PC-9 (cell line): Measurements from ENCODE around the gene TUBB2B. TPM values are rescaled to one million over a fixed set of nuclear protein-coding genes. Genes with fewer than 3 reads are reported as not detected.

Experiments used
- BruUV-seq: library from RNA; stranded (reverse); fragments of 400-500 nt; replicated peaks from 2 replicates; lab custom pipeline; 2021; lab: Mats Ljungman, UMichigan
- CTCF ChIA-PET: fragments of 300-600 bp; sonication (Branson Sonifier 250); formaldehyde crosslinking; loops from one replicate; lab custom pipeline; 2022; ENCODE audit warnings: antibody characterized with exemption; lab: Charles Lee
- POLR2A ChIA-PET: fragments of 300-600 bp; sonication (Branson Sonifier 250); formaldehyde crosslinking; loops from one replicate; lab custom pipeline; 2022; ENCODE audit warnings: antibody characterized with exemption; ENCODE audit not compliant: unreplicated experiment; lab: Charles Lee
- DNase-seq, 2 experiments: peaks; one replicate each; pipeline versions ENCODE4 v3.0.0 to v3.0.0-alpha.2; 2015 to 2022; ENCODE audit warnings: mixed read lengths in 1 of 2
- H2AFZ ChIP-seq: fragments of 200-600 bp; sonication (generic); 2 replicates; pipeline ENCODE4 v1.8.1; 2017; ENCODE audit warnings: antibody characterized with exemption
- H3F3A ChIP-seq: fragments of 200-600 bp; sonication (generic); 2 replicates; pipeline ENCODE4 v1.8.1; 2017; ENCODE audit warnings: antibody characterized with exemption, mild to moderate bottlenecking, low read depth; ENCODE audit not compliant: insufficient read depth
- H3K27ac ChIP-seq: fragments of 200-600 bp; sonication (generic); 2 replicates; pipeline ENCODE4 v1.6.1; 2016; ENCODE audit warnings: mixed run types
- H3K27me3 ChIP-seq: fragments of 200-600 bp; sonication (generic); 2 replicates; pipeline ENCODE4 v1.6.1; 2016; ENCODE audit warnings: low read depth, mixed run types; ENCODE audit not compliant: insufficient read depth
- H3K36me3 ChIP-seq: fragments of 200-600 bp; sonication (generic); 2 replicates; pipeline ENCODE4 v1.6.1; 2016; ENCODE audit warnings: low read depth, mixed run types
- H3K4me1 ChIP-seq: fragments of 200-600 bp; sonication (generic); replicated peaks from 2 replicates; pipeline ENCODE4 v1.6.1; 2016; ENCODE audit warnings: mixed run types; ENCODE audit not compliant: insufficient read depth
- H3K4me2 ChIP-seq: fragments of 200-600 bp; sonication (generic); 2 replicates; pipeline ENCODE4 v1.6.1; 2017; ENCODE audit warnings: mixed run types
- H3K4me3 ChIP-seq: fragments of 200-600 bp; sonication (generic); 2 replicates; pipeline ENCODE4 v1.6.1; 2016; ENCODE audit warnings: mixed run types
- H3K79me2 ChIP-seq: fragments of 200-600 bp; sonication (generic); 2 replicates; pipeline ENCODE4 v1.6.1; 2017; ENCODE audit warnings: low read depth, mixed run types
- H3K9me2 ChIP-seq: fragments of 200-600 bp; sonication (generic); 2 replicates; pipeline ENCODE4 v1.8.1; 2017; ENCODE audit warnings: mild to moderate bottlenecking; ENCODE audit not compliant: insufficient read depth
- H3K9me3 ChIP-seq: fragments of 200-600 bp; sonication (generic); 2 replicates; pipeline ENCODE4 v1.8.1; 2016; ENCODE audit warnings: low read depth; ENCODE audit not compliant: insufficient read depth
- H4K20me1 ChIP-seq: fragments of 200-600 bp; sonication (generic); 2 replicates; pipeline ENCODE4 v1.8.1; 2017; ENCODE audit not compliant: insufficient read depth
- CTCF ChIP-seq: fragments of 200-600 bp; sonication (generic); conservative IDR thresholded peaks from 2 replicates; pipeline ENCODE4 v1.6.1; 2017; ENCODE audit warnings: mixed run types, antibody characterized with exemption, mild to moderate bottlenecking, moderate library complexity
- EZH2 ChIP-seq: fragments of 200-600 bp; sonication (generic); IDR thresholded peaks from 2 replicates; pipeline ENCODE4 v1.8.0; 2017; ENCODE audit warnings: antibody characterized with exemption, low read depth
- intact Hi-C: fragments of 100-400 bp; cut with micrococcal nuclease; formaldehyde crosslinking; loops from one replicate; pipeline ENCODE4 v1.10.0; 2022; ENCODE audit not compliant: unreplicated experiment
- total RNA-seq: library from RNA; stranded (reverse); gene quantifications from 2 replicates; pipeline ENCODE4 v1.2.3, GENCODE V29; 2021

TUBB2B gene
- total RNA-seq, 1 experiment from 2014 or later: 1.3 TPM

GRCh38 chr6:3194535-3195419 is 32.7 kb downstream of the TUBB2B start:
- BruUV-seq: no TSS peak
- Histone ChIP-seq H4K20me1 (no peaks in the 10 kb centered on the region), H2AFZ (no peak overlapping the region), H3K9me2 (no peaks in the 10 kb centered on the region), H3K4me1 (peaks cover 9% of the 10 kb centered on the region), H3K36me3 (no peaks in the 10 kb centered on the region), H3K4me2 (no peak overlapping the region), H3K27ac (no peak overlapping the region), H3K4me3 (no peak overlapping the region), H3K9me3 (no peaks in the 10 kb centered on the region), H3K27me3 (no peaks in the 10 kb centered on the region), H3K79me2 (no peaks in the 10 kb centered on the region), H3F3A (no peaks in the 10 kb centered on the region)
- ChIA-PET CTCF (interaction anchor here (0.7 to 1.0 kb wide), 2 partner anchors 15 to 53 kb away, joined by 3 read pairs; no protein-coding TSS in a partner anchor), POLR2A (no interaction called here)
- intact Hi-C loops: no loop called here
- TF ChIP-seq EZH2 (no peak), CTCF (no peak)
- no peak for DNase-seq

GRCh38 chr6:3193102-3193849 is 34.2 kb downstream of the TUBB2B start:
- H3K79me2 ChIP-seq: no peaks in the 10 kb centered on the region
- no peak overlapping the region for H3K27ac ChIP-seq
- H3K4me1 ChIP-seq: peaks cover 17% of the 10 kb centered on the region
- H3F3A ChIP-seq: no peaks in the 10 kb centered on the region
- no peak overlapping the region for H3K4me2 ChIP-seq
- CTCF ChIA-PET: no interaction called here
- no peaks in the 10 kb centered on the region for H4K20me1 ChIP-seq
- H3K9me3 ChIP-seq: no peaks in the 10 kb centered on the region
- TF ChIP-seq EZH2: no peak
- no peak for TF ChIP-seq CTCF
- POLR2A ChIA-PET: no interaction called here
- no peaks in the 10 kb centered on the region for H3K36me3 ChIP-seq
- no peaks in the 10 kb centered on the region for H3K9me2 ChIP-seq
- H3K27me3 ChIP-seq: no peaks in the 10 kb centered on the region
- BruUV-seq: no TSS peak
- no peak overlapping the region for H3K4me3 ChIP-seq
- intact Hi-C loops: no loop called here
- no peak overlapping the region for H2AFZ ChIP-seq
- no peak for DNase-seq

- CTCF ChIA-PET: interaction anchor here (0.6 kb wide), 1 partner anchor 440 kb away, joined by 3 read pairs; the partner anchor contains the start of gene MYLK4
- no peaks in the 10 kb centered on the region for H3K9me3 ChIP-seq
- POLR2A ChIA-PET: no interaction called here
Measured at GRCh38 chr6:3190779-3191178, 36.7 kb downstream of the TUBB2B start.

More at GRCh38 chr6:3190779-3191178, 36.7 kb downstream of the TUBB2B start:
- no peak overlapping the region for H3K4me3 ChIP-seq
- no peaks in the 10 kb centered on the region for H4K20me1 ChIP-seq
- H3F3A ChIP-seq: peaks cover 4% of the 10 kb centered on the region; the same call in 1 of the 2 replicates
- no peaks in the 10 kb centered on the region for H3K27me3 ChIP-seq
- intact Hi-C loops: no loop called here
- H3K27ac ChIP-seq: no peak overlapping the region
- no peak for TF ChIP-seq CTCF
- no peak for TF ChIP-seq EZH2
- peaks cover 8% of the 10 kb centered on the region for H3K4me1 ChIP-seq
- no peak overlapping the region for H3K4me2 ChIP-seq
- no peaks in the 10 kb centered on the region for H3K9me2 ChIP-seq
- no peaks in the 10 kb centered on the region for H3K79me2 ChIP-seq
- no peak for DNase-seq
- no peak overlapping the region for H2AFZ ChIP-seq
- no peaks in the 10 kb centered on the region for H3K36me3 ChIP-seq
- no TSS peak for BruUV-seq
